HEK293T (cell line): ENCODE results near the gene FTO.

Experiments
- ARNT ChIP-seq: fragments of 450-650 bp; IDR thresholded peaks from 2 replicates; pipeline ENCODE4 v1.6.1; 2017; ENCODE audit warnings: mild to moderate bottlenecking
- BHLHE40 ChIP-seq: fragments of 450-650 bp; IDR thresholded peaks from 2 replicates; pipeline ENCODE4 v1.6.1; 2016; ENCODE audit warnings: mild to moderate bottlenecking, moderate library complexity, borderline replicate concordance
- ELF4 ChIP-seq: fragments of 450-650 bp; IDR thresholded peaks from 2 replicates; pipeline ENCODE4 v1.6.1; 2017; ENCODE audit warnings: antibody characterized with exemption
- FOXA1 ChIP-seq: fragments of 450-650 bp; IDR thresholded peaks from 2 replicates; pipeline ENCODE4 v1.6.1; 2016; ENCODE audit warnings: mild to moderate bottlenecking
- FOXK2 ChIP-seq: fragments of 450-650 bp; IDR thresholded peaks from 2 replicates; pipeline ENCODE4 v1.6.1; 2016; ENCODE audit warnings: mild to moderate bottlenecking
- FOXM1 ChIP-seq: fragments of 450-650 bp; IDR thresholded peaks from 2 replicates; pipeline ENCODE4 v1.6.1; 2017; ENCODE audit warnings: mild to moderate bottlenecking, borderline replicate concordance
- HDGF ChIP-seq: fragments of 450-650 bp; IDR thresholded peaks from 2 replicates; pipeline ENCODE4 v1.6.1; 2017; ENCODE audit warnings: antibody characterized with exemption, borderline replicate concordance
- L3MBTL2 ChIP-seq: fragments of 450-650 bp; conservative IDR thresholded peaks from 2 replicates; pipeline ENCODE4 v1.6.1; 2016; ENCODE audit warnings: mild to moderate bottlenecking
- LEF1 ChIP-seq: fragments of 450-650 bp; IDR thresholded peaks from 2 replicates; pipeline ENCODE4 v1.6.1; 2017; ENCODE audit warnings: mild to moderate bottlenecking, borderline replicate concordance
- NFRKB ChIP-seq: fragments of 450-650 bp; IDR thresholded peaks from 2 replicates; pipeline ENCODE4 v1.6.1; 2016; ENCODE audit warnings: mild to moderate bottlenecking, moderate library complexity
- SP1 ChIP-seq: fragments of 450-650 bp; IDR thresholded peaks from 2 replicates; pipeline ENCODE4 v1.6.1; 2017
- SUZ12 ChIP-seq: fragments of 450-650 bp; IDR thresholded peaks from 2 replicates; pipeline ENCODE4 v1.6.1; 2016; ENCODE audit warnings: mild to moderate bottlenecking
- TARDBP ChIP-seq: fragments of 450-650 bp; IDR thresholded peaks from 2 replicates; pipeline ENCODE4 v1.6.1; 2016
- ZNF384 ChIP-seq: fragments of 450-650 bp; IDR thresholded peaks from 2 replicates; pipeline ENCODE4 v1.6.1; 2016

DNA sequence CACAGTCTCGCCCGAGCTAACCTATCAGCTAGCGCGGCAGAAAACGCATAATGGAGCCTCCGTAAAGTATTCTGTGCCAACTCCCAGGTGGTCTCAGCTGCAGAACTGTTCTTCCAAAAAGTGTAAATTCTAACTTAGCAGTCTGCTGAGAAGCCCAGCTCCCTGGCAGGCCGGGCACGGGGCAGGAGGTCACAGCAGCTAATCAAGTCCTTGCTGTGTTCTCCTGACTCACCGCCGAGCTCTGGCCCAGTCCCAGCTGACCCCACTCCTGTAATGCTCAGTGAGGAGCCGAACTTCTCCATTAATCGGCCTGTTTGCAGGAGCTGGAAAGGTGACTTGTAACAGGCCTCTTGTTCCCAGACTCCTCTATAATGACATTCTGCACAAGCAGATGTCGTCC, 389.3 kb downstream of the FTO start:
- TF ChIP-seq NFRKB (no peak), L3MBTL2 (no peak), LEF1 (no peak), FOXA1 (no peak), SUZ12 (no peak), FOXM1 (no peak), HDGF (no peak), ZNF384 (no peak), ELF4 (no peak), BHLHE40 (no peak), SP1 (no peak), FOXK2 (no peak), ARNT (no peak), TARDBP (no peak)
